D341Med (cell line): ENCODE measurements around the gene TNFRSF11A.

ENCODE experiments used
- DNase-seq: peaks from one replicate; pipeline ENCODE4 v3.0.0; 2012; ENCODE audit warnings: low spot score

Gene TNFRSF11A

DNA sequence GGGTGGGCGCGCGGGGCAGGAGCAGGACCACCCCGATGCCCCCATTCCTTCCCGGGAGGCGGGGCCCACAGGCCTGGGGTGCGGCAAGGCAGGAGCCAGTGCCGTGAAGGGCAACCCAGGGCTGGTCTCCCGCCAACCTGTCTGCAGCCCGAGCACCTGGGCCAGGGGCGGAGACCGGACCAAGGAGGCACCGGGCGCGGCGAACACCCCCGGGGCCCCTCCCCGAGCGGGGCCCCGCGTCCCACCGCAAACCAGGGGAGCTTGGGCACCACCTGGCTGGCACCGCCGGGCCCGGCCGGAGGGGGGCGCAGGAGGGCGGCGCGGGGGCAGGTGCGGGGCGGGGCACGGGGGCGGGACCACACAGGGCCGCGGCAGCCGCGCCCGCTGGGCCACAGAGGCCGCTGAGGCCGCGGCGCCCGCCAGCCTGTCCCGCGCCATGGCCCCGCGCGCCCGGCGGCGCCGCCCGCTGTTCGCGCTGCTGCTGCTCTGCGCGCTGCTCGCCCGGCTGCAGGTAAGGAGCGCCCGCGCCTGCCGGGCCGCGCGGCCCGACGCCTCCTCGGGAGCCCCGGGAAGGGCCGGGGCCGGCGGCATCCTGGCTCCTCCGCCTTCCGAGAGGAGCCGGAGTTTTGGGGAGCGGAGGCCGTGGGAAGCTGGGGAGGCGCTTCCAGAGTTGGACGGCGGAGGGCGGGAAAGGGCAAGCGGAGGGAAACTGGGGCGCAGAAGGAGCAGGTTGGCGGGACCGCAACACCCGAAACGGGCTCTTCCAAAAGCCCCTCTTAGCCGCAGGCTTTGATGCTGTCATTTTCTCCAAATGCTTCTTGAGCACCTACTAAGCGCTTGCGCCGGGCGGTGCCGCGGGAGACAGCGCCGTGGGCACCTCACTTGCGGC, at the start of gene TNFRSF11A:
TNFRSF11A (plus strand) TSS at position 394 of the 889 bp plus-strand sequence; CDS start at position 437, 43 bp downstream.
- DNase-seq = peak; percentile 98

DNA sequence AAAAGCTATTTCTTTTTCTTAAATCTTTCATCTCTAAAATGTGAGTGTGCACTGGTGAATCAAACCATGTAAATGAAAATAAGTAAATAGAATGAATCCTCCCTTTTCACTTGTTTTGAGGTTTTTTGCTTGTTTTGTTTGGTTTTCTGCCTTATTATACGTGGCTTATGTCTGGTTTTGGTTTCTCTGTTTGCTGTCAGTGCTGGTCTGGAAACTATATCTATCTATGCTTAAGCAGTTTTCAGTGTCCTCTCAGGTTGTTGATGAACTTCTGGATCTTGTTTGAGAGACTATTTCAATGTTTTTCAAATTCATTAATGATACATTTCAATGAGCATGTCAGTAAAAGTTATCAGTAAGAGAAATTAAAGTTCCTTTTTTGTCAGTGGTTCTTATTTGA, 48.1 kb upstream of the TNFRSF11A start:
- DNase-seq = no peak

DNA sequence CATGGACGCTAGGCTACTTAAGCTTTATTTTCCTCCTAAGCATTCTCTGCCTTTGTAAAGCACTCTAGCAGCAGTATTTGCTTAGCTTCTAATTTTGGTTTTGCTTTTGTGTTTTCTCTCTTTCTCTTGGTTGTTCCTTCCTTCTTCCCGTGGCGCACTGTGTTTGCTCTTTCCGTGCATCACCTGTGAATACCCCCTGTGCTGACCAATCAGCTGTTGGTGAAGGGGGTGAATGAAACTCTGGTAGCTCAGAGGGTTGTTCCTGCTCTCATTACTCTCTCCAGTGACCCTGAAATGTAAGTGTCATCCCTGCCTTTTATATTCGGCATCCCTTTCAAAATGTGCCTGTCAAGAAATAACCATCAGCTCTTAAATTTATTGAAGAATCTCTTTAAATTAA, 45.5 kb upstream of the TNFRSF11A start:
- no peak for DNase-seq

DNA sequence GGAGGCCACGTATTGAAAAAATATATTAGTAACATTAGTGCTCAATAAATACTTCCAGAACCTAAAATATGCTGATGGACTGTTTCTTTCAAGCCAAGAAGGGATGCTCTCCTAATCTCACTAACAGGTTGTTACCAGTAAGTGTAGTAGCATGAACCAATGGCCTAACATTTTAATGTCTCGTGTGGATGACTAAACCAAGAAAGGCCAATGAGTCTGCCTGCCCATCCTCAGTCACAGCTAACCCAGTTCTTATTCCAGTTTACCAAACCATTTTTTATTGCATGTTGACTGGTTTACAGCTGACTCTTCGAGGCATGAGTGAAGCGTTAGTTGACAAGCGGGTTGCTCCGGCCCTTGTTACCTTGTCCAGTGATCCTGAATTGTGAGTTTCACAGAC, 45.1 kb upstream of the TNFRSF11A start:
- no peak for DNase-seq

DNA sequence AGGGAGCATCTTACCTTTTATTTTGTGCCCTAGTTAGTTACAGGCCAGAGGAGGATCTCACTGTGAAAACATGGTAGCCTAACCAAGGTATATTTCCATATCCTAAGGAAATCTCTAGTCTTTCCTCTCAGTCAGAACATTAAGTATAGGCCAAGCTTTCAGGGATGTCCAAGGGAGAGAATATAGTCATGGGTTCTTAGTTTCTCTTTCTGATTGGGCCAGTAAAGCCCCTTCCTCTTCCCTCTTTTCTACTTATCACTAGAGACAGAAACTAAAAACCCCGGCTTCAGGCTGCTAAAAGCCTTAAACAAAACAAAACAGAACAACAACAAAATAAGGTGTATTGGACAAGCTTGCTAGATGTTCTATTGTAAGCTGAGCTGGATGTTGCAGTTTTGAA, 44.3 kb upstream of the TNFRSF11A start:
- no peak for DNase-seq

DNA sequence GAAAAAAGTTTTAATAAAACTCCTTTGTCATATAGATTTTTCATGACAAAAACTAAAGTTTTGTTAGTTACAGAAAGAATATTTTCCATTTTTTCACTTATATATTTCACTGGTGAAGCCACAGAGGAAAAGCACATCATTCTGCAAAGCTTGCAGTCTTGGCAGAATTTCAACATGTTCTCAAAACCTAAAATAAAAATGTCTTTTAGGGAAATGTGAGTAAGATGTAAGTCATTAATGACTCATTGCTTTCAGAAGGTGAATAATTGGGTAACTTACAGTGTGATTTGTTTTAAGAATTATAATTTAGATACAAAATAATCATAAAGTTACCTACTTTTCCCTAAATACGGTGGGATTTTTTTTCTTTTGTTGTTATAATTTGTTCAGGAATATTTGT, 43.4 kb upstream of the TNFRSF11A start:
- DNase-seq = no peak

DNA sequence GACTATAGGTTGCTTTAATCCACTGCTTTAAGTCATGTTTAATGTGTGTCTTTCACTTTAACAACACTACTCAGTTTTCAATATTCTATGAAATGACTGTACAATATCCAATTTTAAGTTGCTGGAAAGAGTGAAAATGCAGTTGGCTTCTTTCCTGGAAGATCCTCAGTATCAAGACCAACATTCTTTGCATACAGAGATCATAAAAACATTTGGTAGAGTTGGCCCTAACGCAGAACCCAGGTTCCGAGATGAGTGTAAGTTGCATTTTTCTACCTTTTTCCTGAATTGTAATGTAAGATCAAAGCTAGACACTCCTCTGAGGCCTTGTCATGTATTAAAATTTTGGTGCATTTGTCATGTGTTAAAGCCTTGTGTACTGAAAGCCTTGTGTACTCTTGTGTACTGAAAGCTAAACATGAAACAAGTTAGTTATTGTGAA, 42.9 kb upstream of the TNFRSF11A start:
- DNase-seq = no peak

DNA sequence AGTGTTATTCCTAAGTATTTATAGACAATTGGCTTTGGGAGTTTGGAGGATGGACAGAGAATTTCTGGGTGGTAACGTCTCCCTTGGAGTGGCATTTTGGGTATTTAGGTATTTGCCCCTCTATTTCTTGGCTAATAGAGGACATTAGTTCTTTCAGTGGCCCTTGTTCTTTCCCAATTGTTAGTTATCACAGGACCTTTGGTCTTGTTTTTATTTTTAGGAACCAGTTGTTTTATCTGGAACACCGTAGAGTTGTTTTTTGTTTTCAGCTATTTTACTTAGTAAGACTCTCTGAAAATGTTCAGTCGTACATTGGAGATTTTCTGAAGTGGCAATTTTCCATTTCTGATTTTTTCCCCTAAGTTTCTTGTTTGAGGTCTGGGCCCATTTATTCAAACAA, 40.5 kb upstream of the TNFRSF11A start:
- no peak for DNase-seq

DNA sequence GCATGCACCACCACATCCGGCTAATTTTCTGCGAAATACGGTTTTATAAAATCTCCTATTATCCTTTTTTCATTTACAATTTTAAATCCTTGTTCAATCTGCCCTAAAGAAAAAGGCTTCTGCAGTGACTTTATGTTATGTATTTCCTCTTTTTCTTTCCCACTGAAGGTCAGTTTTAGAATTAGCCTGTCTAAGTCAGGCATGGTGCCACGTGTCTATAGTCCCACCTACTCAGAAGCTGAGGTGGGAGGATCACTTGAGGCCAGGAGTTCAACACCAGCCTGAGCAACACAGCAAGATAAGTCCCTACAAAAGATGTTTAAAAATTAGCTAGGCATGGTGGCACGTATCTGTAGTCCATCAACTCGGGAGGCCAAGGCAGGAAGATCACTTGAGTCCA, 39.8 kb upstream of the TNFRSF11A start:
- DNase-seq = no peak

DNA sequence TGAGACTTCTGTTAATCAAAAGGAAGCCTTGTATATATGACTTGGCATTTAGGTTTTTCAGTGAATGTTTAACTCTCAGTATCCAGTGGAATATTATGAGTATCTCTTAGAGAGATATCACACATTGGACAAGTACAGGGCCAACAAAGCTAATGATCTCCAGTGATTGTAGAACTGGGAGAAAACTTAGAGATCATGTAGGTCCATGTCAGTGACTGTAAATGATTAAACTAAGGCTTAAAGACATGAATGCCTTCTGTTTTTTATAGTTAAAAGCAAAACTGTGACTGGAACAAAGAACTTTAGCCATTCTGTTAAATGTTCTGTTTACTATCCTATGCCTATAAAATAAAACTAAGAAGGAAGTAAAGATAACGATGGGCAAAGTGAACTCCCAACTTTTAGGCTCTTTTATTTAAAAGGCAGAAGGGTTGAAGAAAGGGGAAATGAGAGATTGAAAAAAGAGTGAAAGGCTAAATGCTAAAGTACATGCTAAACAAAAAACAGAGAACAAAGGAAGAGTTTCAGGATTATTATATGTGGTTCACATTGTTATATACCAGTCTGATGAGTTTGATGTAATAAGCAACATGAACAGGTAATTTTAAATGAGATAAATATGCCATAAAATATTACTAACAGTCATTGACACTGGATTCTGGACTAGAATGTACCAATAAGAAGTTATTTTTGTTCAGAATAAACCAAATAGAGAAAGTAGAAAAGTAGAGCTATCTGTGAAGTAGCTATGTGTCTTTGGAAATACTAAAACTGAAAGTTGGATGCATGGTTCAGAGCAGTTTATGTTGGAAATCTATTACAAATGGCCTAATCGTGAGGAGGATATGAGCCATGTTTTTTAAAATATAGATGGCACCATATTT, 37.1 kb upstream of the TNFRSF11A start:
- DNase-seq = no peak

DNA sequence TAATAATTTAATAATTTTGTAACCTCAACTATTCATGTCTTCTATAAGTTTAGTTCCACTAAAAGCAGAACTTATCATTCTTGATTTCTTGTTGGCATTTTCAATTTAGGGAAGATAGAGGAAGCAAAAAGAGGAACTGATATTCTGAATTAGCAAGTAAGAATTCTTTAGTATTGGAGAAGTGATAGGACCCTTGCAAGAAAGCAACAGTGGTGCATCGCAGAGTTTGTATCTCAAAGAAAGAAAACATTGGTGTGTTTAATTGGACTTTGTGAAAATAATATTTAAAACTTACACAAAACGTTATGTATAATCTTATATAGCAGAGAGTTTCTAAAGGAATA, 36.5 kb upstream of the TNFRSF11A start:
- DNase-seq = no peak

DNA sequence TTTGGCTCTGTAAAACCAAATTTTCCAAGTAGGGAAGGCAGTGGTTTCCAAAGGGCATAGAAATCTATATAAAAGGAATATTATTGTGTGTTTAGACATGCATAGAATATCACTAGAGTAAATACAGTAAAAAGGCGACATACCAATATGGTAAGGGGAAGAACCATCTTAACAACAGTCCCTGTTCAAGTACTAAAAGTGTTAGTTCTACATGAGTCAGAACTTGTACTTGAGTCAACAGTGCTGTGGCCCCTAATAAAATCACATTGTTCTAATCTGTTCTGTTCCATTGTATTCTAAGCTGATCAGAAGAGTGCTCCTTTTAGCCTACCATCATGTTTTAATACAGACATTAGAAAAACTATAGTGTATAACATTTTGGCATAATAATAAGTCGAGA, 36.1 kb upstream of the TNFRSF11A start:
- no peak for DNase-seq

DNA sequence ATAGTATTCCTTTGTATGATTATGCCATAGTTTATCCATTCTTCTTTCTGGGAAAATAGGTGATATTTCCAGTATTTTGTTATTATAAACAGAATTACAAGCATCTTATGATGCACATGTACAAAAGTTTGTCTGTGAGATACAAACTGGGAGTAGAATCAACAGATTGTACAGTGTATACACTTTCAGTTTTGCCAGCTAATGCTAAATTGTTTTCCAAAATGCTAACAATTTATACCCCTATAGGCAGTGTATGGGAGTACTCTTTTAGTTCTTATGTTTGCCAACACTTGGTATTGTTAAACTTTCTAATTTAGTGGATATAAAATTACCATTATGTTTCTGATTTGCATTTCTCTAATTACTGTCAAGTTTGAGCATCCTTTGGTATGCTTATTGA, 31.0 kb upstream of the TNFRSF11A start:
- no peak for DNase-seq

DNA sequence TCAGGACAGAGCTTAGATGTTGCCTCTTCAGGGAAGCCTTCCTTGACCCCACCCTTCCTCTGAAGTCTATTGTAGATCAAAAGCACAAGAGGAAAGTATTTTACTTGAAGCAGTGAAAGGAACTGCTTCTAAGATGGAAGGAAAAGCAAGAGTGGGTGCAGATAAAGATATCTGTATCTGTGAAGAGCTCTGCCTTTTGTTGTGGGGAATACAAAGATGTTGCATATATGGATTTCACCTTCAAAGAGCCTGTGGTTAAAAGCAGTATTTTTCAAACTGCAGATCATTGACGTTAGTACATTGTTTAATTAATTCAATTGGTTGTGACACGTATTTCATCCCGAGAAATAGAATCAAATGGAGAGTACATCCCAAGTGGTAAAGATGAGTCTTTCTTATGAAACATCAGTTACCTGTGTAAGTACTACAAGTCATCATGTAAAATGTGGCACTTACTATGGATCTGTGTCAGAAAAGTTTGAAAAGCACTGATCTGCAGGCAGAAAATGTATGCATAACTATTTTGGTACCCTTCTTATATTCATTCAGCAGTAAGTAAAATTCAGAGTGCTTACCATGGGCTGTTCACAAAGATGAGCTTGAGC, 24.6 kb upstream of the TNFRSF11A start:
- DNase-seq = no peak

DNA sequence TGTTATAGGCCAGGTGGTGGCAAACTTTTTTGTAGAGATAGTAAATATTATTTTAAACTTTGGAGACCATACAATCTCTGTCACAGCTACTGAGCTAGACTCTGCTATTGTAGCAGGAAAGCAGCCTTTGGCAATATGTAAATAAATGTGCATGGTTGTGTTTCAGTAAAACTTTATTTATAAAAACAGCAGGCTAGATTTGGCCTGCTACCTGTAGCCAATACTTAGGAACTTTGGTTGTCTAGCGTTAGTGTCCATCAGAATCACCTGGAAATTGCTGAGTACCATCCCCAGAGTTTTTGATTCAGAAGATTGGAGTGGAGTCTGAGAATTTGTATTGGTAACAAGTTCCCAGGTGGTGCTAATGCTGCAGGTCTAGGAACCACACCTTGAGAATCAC, 23.8 kb upstream of the TNFRSF11A start:
- DNase-seq = no peak

DNA sequence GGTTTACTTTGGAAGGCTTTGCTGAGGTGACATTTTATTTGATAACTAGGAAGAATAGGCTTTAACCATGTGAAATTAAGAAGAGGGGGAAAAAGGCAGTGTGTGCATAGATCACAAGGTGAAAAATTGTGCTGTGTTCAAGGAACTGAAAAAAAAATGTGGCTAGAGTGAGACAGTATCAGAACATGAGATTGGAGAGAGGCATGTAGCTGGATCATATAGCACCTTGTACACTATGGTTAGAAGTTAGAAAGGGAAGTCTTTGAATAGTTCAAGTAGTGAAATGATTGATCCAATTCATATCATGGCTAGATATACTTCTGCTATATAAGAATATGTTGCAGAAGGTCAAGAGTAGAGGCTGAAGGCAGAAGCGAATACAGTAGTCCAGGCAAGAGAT, 12.3 kb upstream of the TNFRSF11A start:
- no peak for DNase-seq

DNA sequence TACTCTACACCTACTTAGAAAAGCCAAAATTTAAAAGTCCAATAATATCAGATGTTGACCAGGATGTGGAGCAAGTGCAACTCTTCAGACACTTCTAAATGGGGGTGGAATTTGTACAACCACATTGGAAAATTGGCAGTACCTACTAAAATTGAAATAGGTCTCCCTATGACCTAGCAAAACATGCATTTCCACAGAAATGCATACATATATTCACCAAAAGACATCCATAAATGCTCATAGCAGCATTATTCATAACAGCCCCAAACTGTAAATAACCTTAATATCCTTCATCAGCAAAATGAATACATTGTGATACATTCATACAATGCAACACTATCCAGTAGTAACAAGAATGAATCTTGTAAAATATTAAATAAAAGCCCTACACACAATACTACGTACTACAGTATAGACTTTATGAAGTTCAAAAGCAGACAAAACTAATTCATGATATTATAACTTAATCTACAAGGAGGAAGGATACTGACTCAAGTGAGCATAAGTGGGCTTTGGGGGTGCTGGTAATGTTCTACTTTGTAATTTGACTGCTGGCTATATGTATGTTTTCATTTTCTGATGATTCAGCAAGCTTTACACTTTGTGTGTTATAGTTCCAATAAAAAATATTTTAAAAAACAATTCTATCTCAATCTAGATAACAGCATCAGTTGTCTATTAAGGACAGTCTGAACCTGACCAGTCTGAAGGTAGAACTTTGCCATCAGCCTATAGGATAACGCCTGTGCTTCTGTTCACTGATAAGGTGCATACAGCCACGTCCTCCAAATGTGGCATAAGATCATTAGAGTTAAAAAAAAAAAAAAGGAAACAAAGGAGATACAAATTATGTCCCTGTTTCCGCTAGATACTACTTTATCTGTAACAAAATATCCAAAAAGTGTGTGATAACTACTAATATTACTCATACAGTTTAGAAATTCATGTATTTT, 6.6 kb upstream of the TNFRSF11A start:
- DNase-seq = no peak

DNA sequence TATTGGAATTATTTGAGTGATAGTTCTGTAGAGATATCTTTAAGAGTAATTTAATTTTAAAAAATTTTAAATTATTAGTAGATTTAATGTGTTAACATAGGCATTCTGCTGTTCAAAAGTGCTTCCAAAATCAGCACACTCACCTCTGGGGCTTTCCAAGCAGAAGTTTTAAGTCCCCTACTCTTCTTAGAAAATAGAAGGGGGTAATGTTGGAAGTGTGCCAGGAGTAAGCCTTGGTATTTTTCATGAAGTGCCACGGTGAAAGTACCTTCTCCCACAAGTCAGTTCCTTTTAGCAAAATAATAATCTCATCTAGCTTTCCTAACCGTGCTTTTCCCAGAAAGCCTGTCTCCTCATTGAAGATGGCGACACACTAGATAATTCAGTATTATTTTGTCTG, 3.9 kb upstream of the TNFRSF11A start:
- no peak for DNase-seq

DNA sequence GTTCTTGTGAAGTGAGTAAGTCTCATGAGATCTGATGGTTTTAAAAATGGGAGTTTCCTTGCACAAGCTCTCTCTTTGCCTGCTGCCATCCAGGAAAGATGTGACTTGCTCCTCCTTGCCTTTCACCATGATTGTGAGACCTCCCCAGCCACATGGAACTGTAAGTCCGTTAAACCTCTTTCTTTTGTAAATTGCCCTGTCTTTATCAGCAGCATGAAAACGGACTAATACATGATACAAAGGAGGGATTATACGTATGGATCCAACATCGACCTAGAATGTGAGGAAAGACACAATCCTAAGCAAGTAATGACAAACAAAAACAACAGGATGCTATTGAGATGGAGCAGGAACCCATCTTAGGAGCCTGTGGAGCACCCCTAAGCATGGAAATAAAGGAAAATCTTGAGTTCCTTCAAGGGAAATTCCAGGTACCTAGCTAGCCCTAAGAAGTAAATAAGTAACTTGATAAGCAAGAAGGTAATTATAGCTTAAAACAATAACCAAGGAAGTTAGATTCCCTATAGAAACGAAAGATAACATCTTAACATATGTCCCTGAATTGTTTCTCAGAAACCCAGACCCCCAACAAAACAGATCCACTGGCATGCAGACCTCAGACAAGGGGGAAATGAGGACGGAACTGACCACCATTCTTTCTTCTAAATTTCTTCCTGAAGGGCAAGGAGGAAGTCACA, 1.5 kb upstream of the TNFRSF11A start:
- no peak for DNase-seq

DNA sequence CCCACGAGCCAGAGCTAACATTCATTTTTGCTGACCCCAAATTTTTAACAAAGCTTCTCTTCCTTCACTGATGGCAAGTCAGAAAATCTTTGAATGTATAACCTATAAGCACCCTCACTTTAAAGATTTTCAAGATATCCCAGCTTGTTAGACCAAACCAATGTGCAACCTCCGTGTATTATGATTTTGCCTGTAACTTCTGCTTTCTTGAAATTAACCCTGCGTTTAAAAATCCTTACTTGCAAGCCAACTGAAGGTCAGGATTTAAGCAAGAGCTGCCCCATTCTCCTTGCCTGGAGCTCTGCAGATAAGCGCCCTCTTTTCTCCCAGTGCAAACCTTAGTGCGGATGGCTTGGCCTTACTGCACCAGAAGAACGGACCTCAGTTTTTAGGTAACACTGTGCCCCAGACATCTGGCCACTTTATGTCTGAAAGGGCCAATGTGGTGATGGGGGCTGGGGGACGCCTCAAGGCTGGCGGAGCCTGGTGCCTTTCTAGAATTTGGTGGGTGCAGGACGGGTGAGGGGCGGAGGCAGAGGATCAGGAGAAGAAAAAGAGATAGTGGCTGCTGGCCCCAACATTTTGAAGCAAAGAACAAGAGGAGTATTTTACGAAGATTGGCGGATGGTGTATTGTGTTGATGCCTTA, 805 bp upstream of the TNFRSF11A start:
- DNase-seq = no peak
